ENCODE data around the gene CNTN1. TPM values are rescaled to one million over a fixed set of nuclear protein-coding genes. Genes with fewer than 3 reads are reported as not detected.

The CNTN1 gene
- total RNA-seq, 3 donors from 2014 or later (not counting 1 experiment from before 2014, with no cell fraction given) = not detected

DNA sequence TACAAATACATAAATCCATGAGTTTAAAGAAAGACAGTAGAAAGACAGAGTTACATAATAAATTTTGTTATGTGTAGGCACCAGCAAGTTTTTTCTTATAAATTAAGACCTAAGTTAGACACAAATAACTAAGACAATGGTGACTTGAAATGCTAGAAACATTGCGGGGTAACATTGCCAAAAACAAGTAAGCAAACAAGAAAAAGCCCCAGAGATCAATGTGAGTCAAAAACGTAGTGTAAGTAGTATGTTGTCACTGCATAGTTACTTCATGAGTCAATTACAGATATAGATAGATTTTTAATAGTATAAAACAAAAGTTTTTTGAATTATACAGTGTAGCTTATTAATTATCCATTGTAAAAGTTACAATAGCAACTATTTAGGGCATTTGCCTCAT is 83.4 kb downstream of the CNTN1 start:
- Mint-ChIP-seq H3K9me3 (peaks cover 3 to 11% of the 10 kb centered on the region in 2 donors), H3K4me3 (no peak overlapping the region), H3K27ac (no peak overlapping the region), H3K4me1 (no peaks in the 10 kb centered on the region), H3K27me3 (ENCODE audit: low read depth in 2 of 2) (no peaks in the 10 kb centered on the region), H3K36me3 (no peaks in the 10 kb centered on the region)
- TF ChIP-seq, protein P1, sequence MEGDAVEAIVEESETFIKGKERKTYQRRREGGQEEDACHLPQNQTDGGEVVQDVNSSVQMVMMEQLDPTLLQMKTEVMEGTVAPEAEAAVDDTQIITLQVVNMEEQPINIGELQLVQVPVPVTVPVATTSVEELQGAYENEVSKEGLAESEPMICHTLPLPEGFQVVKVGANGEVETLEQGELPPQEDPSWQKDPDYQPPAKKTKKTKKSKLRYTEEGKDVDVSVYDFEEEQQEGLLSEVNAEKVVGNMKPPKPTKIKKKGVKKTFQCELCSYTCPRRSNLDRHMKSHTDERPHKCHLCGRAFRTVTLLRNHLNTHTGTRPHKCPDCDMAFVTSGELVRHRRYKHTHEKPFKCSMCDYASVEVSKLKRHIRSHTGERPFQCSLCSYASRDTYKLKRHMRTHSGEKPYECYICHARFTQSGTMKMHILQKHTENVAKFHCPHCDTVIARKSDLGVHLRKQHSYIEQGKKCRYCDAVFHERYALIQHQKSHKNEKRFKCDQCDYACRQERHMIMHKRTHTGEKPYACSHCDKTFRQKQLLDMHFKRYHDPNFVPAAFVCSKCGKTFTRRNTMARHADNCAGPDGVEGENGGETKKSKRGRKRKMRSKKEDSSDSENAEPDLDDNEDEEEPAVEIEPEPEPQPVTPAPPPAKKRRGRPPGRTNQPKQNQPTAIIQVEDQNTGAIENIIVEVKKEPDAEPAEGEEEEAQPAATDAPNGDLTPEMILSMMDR (IDR thresholded peaks at IDR 0.05) = no peak
- ATAC-seq = no peak
- Histone ChIP-seq H3K27me3 (ENCODE audit: control insufficient read depth, insufficient read depth, low read length) (no peaks in the 10 kb centered on the region), H3K9me3 (ENCODE audit: control insufficient read depth, insufficient read depth, low read length) (no peaks in the 10 kb centered on the region), H3K4me1 (ENCODE audit: control insufficient read depth, insufficient read depth, low read length) (no peaks in the 10 kb centered on the region), H3K36me3 (ENCODE audit: control insufficient read depth, insufficient read depth, low read length) (no peaks in the 10 kb centered on the region), H3K27ac (ENCODE audit: low read length) (no peak overlapping the region), H3K4me3 (ENCODE audit: low read length) (no peak overlapping the region)
- intact Hi-C loops (cut with micrococcal nuclease) = no loop called here
- no peak for DNase-seq
- 83% methylated on average over 2 of the region's 2 CpGs for WGBS (ENCODE audit: insufficient coverage)

GRCh38 chr12:40784102-40784501 is 91.9 kb downstream of the CNTN1 start:
- H3K27me3 ChIP-seq (ENCODE audit: control insufficient read depth, insufficient read depth, low read length) = no peaks in the 10 kb centered on the region
- H3K36me3 ChIP-seq (ENCODE audit: control insufficient read depth, insufficient read depth, low read length) = no peaks in the 10 kb centered on the region
- TF ChIP-seq, protein P1 (IDR thresholded peaks at IDR 0.05) = no peak
- Mint-ChIP-seq H3K27ac (no peak overlapping the region), H3K27me3 (ENCODE audit: low read depth in 2 of 2) (no peaks in the 10 kb centered on the region), H3K4me1 (no peaks in the 10 kb centered on the region), H3K9me3 (peaks cover 3 to 12% of the 10 kb centered on the region in 2 donors), H3K36me3 (no peaks in the 10 kb centered on the region), H3K4me3 (no peak overlapping the region)
- DNase-seq (no peak), ATAC-seq (no peak)
- no peak overlapping the region for H3K4me3 ChIP-seq (ENCODE audit: low read length)
- intact Hi-C loops (cut with micrococcal nuclease) = no loop called here
- 70% methylated on average over 1 of the region's 2 CpGs for WGBS (ENCODE audit: insufficient coverage)
- H3K9me3 ChIP-seq (ENCODE audit: control insufficient read depth, insufficient read depth, low read length) = no peaks in the 10 kb centered on the region
- H3K27ac ChIP-seq (ENCODE audit: low read length) = no peak overlapping the region
- H3K4me1 ChIP-seq (ENCODE audit: control insufficient read depth, insufficient read depth, low read length) = no peaks in the 10 kb centered on the region

DNA sequence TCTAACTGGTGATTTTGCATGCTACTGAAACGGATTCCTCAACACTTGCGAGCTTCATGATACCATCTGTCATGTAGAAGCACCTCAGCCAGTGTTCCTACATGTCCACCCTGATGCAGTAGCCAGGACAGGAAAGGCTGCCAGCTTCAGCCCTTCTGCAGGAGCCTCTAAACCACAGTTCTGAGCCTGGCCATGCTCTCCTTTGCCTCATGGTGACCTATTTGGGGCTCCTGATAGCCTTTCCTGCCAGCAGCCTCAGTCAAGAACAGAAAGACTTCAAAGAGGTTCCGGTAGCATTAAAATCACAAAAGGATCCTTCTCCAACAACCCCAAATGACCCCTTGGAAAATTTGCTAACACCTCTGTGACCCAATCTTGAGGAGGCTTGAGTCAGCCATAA is 96.0 kb downstream of the CNTN1 start:
- ATAC-seq = no peak
- Mint-ChIP-seq H3K4me3 (no peak overlapping the region), H3K36me3 (no peaks in the 10 kb centered on the region), H3K4me1 (no peaks in the 10 kb centered on the region), H3K27me3 (ENCODE audit: low read depth in 2 of 2) (no peaks in the 10 kb centered on the region), H3K9me3 (peaks cover 5 to 9% of the 10 kb centered on the region in 2 donors), H3K27ac (no peak overlapping the region)
- intact Hi-C loops (cut with micrococcal nuclease) = no loop called here
- 88% methylated on average over 3 of the region's 3 CpGs for WGBS (ENCODE audit: insufficient coverage)
- no peak overlapping the region for H3K4me3 ChIP-seq (ENCODE audit: low read length)
- no peaks in the 10 kb centered on the region for H3K9me3 ChIP-seq (ENCODE audit: control insufficient read depth, insufficient read depth, low read length)
- H3K36me3 ChIP-seq (ENCODE audit: control insufficient read depth, insufficient read depth, low read length) = no peaks in the 10 kb centered on the region
- TF ChIP-seq, protein P1 (IDR thresholded peaks at IDR 0.05) = no peak
- no peaks in the 10 kb centered on the region for H3K27me3 ChIP-seq (ENCODE audit: control insufficient read depth, insufficient read depth, low read length)
- DNase-seq = no peak
- no peaks in the 10 kb centered on the region for H3K4me1 ChIP-seq (ENCODE audit: control insufficient read depth, insufficient read depth, low read length)
- H3K27ac ChIP-seq (ENCODE audit: low read length) = no peak overlapping the region

DNA sequence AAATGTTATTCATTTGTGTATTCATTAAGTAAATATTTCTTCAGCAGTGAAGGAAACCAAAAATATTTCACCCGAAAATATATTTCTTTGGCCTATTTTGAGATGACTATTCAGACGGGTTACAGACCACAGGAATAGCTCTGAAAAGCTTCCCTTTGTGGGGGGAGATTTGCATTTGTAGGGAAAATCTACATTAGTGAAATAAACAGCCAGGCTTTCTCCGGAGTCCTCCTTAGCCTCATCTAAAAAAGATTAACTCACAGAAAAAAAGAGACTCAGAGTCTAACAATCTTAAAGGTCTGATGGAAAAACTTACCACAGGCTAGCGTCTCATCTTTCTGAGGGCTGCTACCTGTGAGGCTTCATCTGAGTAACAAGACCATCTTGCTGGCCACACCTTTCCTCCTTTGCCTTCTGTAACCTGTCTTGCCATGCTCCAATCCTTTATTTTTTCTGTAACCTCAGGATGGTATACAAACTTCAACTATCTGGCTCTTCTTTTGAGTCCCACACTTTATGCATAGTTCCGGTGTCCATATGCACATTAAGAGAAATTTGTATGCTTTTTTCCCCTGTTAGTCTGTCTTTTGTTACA is 100.7 kb downstream of the CNTN1 start:
- ATAC-seq (no peak), DNase-seq (no peak)
- H3K4me3 ChIP-seq (ENCODE audit: low read length) = no peak overlapping the region
- no peak overlapping the region for H3K27ac Mint-ChIP-seq
- TF ChIP-seq, protein P1 (IDR thresholded peaks at IDR 0.05) = no peak
- no peak overlapping the region for H3K27ac ChIP-seq (ENCODE audit: low read length)
- H3K4me1 Mint-ChIP-seq = no peaks in the 10 kb centered on the region
- H3K9me3 Mint-ChIP-seq = peaks cover 3 to 13% of the 10 kb centered on the region in 2 donors
- no peaks in the 10 kb centered on the region for H3K27me3 ChIP-seq (ENCODE audit: control insufficient read depth, insufficient read depth, low read length)
- no peaks in the 10 kb centered on the region for H3K9me3 ChIP-seq (ENCODE audit: control insufficient read depth, insufficient read depth, low read length)
- no peaks in the 10 kb centered on the region for H3K4me1 ChIP-seq (ENCODE audit: control insufficient read depth, insufficient read depth, low read length)
- H3K4me3 Mint-ChIP-seq = no peak overlapping the region
- intact Hi-C loops (cut with micrococcal nuclease) = no loop called here
- WGBS (ENCODE audit: insufficient coverage) = 75% methylated on average over 4 of the region's 5 CpGs
- H3K36me3 Mint-ChIP-seq = no peaks in the 10 kb centered on the region
- no peaks in the 10 kb centered on the region for H3K27me3 Mint-ChIP-seq (ENCODE audit: low read depth in 2 of 2)
- no peaks in the 10 kb centered on the region for H3K36me3 ChIP-seq (ENCODE audit: control insufficient read depth, insufficient read depth, low read length)
